ENCODE data around the gene UCP2. TPM values are rescaled to one million over a fixed set of nuclear protein-coding genes. Genes with fewer than 3 reads are reported as not detected.

Gene UCP2
- total RNA-seq, 2 donors from 2014 or later = 42.0 to 57.7 TPM

DNA sequence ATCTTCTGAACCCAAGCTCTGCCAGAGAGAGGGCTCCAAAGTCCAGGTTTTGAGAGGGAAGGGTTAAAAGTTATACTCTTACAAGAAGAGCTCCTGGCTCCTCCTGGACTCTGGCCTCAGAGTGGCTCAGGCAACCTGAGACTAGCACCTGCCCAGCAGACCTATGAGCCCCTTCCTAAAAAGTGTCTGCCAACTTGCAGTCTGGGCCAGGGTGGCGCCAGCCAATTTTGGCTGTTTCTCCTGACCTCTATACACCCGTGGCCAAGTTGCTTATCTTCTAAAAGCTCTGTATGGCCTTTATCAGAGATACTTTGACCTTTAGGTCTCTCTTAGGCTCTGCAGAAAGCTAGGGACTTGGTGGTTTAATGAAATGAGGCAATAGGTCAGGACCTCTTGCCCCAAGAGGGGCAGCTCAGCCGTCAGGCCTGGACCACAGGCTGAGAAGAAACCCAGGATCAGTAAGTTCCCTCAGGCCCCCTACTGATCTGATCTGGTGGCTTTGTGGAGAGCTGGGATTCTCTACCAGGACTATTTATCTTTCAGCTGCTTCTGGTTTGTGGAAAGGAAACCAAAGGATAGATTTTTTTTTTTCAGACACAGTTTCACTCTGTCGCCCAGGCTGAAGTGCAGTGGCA, 36.6 kb upstream of the UCP2 start:
- no peaks in the 10 kb centered on the region for H3K9me3 ChIP-seq
- H3K4me3 ChIP-seq = no peak overlapping the region
- H3K36me3 ChIP-seq = no peaks in the 10 kb centered on the region
- H3K27me3 ChIP-seq (replicated peaks; ENCODE audit: insufficient read depth) = no peaks in the 10 kb centered on the region
- no peak for ATAC-seq (ENCODE audit: insufficient number of reproducible peaks, low FRiP score, low read depth)
- DNase-seq (ENCODE audit: low spot score) = no peak
- peaks cover 10 to 26% of the 10 kb centered on the region in 2 donors for H3K4me1 ChIP-seq (ENCODE audit: control insufficient read depth in 1 of 2, low read depth in 2 of 2)
- TF ChIP-seq, protein P1, sequence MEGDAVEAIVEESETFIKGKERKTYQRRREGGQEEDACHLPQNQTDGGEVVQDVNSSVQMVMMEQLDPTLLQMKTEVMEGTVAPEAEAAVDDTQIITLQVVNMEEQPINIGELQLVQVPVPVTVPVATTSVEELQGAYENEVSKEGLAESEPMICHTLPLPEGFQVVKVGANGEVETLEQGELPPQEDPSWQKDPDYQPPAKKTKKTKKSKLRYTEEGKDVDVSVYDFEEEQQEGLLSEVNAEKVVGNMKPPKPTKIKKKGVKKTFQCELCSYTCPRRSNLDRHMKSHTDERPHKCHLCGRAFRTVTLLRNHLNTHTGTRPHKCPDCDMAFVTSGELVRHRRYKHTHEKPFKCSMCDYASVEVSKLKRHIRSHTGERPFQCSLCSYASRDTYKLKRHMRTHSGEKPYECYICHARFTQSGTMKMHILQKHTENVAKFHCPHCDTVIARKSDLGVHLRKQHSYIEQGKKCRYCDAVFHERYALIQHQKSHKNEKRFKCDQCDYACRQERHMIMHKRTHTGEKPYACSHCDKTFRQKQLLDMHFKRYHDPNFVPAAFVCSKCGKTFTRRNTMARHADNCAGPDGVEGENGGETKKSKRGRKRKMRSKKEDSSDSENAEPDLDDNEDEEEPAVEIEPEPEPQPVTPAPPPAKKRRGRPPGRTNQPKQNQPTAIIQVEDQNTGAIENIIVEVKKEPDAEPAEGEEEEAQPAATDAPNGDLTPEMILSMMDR (IDR thresholded peaks at IDR 0.05) = no peak
- H3K27ac ChIP-seq = peak overlapping the region; percentile 65 to 73

DNA sequence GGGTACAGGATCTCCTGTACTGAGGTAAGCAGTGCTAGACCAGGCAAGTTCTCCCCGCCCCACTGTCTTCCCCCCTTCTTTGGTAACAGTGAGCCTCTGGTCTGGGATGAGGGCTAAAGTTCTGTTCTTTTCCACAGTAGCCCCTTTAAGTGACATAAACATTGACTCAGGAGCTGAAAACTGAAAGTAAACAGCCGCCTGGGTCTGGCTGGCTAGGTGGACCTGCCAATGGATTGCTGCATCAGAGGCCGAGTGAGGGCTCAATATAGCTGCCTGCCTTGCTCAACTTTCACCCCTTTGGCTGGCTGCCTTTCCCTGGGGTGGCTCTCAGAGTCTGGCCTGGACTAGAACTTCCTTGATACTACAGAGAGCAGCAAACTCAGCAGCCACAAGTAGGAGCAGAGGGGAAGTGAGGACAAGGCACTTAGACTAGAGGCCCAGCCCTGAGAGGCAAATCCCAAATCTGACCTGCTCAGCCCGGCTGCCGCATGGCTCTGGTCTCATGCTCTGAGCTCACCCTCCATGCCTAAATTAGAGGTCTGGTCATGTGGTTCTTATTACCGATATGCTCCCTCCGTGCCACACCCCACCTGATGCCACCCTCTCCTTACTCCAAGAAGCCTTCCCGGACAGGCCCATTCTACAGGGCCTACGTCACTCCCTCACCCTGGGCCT, 35.8 kb upstream of the UCP2 start:
- H3K9me3 ChIP-seq = no peaks in the 10 kb centered on the region
- no peak overlapping the region for H3K4me3 ChIP-seq
- H3K4me1 ChIP-seq (ENCODE audit: control insufficient read depth in 1 of 2, low read depth in 2 of 2) = peaks cover 10 to 26% of the 10 kb centered on the region in 2 donors
- H3K27me3 ChIP-seq (replicated peaks; ENCODE audit: insufficient read depth) = no peaks in the 10 kb centered on the region
- ATAC-seq (ENCODE audit: insufficient number of reproducible peaks, low FRiP score, low read depth) = peak; percentile 46
- TF ChIP-seq, protein P1 (IDR thresholded peaks at IDR 0.05) = no peak
- peak overlapping the region; percentile 65 to 73 for H3K27ac ChIP-seq
- peak; percentile 65 for DNase-seq (ENCODE audit: low spot score)
- H3K36me3 ChIP-seq = no peaks in the 10 kb centered on the region

DNA sequence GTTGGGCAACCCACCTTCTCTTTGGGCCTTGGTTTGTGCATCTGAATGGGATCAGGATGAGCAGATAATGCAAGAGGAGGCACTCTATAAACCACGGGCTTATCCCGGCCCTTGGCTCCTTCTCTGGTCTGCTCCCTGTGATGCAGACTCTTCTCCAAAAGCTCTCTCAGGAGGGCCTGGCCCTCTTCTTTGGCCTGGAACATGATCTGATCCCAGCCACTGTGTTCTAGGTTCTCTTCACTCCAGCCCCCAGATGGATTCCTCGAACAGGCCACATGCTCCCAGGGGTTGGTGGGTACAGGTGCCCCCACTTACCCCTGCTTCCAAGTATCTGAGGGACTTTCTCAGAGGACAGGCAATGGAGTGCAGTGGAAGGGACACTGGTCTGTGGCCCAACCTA, 35.0 kb upstream of the UCP2 start:
- ATAC-seq (ENCODE audit: insufficient number of reproducible peaks, low FRiP score, low read depth) (no peak), DNase-seq (ENCODE audit: low spot score) (no peak)
- Histone ChIP-seq H3K36me3 (no peaks in the 10 kb centered on the region), H3K27me3 (replicated peaks; ENCODE audit: insufficient read depth) (no peaks in the 10 kb centered on the region), H3K4me3 (no peak overlapping the region), H3K9me3 (no peaks in the 10 kb centered on the region), H3K27ac (peak overlapping the region in 1 of 2 donors; percentile 64), H3K4me1 (ENCODE audit: control insufficient read depth in 1 of 2, low read depth in 2 of 2) (peaks cover 10 to 26% of the 10 kb centered on the region in 2 donors)
- TF ChIP-seq, protein P1 (IDR thresholded peaks at IDR 0.05) = no peak

DNA sequence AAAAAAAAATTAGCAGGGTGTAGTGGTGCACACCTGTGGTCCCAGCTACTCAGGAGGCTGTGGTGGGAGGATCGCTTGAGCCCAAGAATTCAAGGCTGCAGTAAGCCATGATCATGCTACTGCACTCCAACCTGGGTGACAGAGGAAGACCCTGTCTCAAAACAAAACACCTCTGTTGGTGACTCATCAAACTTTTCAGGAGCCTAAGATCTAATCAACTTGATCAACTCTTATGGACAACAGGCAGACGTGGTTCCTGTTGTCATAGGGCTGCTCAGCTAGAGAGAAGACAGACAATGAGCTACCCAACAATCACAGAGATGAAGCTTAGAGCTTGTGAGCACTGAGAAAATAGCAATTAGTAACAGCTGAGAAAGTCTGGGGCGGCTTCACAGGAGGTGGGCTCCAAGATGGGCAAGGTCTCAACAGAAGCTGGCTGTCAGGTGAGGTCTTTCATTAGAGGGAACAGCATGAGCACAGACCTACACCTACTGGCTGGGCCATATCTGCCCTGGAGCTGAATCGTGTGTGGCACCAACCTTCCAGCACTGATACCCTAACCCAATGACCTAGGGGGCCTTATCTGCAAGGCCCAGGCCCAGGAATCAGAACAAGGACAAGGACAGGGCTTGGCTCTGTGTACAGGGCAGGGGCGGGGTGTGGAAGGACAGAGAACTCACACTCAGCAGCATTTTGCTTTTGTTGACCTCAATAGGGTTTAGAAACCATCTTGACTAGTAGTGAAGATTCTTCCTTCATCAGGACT, 33.5 kb upstream of the UCP2 start:
- ATAC-seq (ENCODE audit: insufficient number of reproducible peaks, low FRiP score, low read depth) (no peak), DNase-seq (ENCODE audit: low spot score) (no peak)
- no peak overlapping the region for H3K4me3 ChIP-seq
- H3K27me3 ChIP-seq (replicated peaks; ENCODE audit: insufficient read depth) = no peaks in the 10 kb centered on the region
- H3K9me3 ChIP-seq = no peaks in the 10 kb centered on the region
- peaks cover 10 to 26% of the 10 kb centered on the region in 2 donors for H3K4me1 ChIP-seq (ENCODE audit: control insufficient read depth in 1 of 2, low read depth in 2 of 2)
- no peak overlapping the region for H3K27ac ChIP-seq
- H3K36me3 ChIP-seq = no peaks in the 10 kb centered on the region
- TF ChIP-seq, protein P1 (IDR thresholded peaks at IDR 0.05) = no peak

DNA sequence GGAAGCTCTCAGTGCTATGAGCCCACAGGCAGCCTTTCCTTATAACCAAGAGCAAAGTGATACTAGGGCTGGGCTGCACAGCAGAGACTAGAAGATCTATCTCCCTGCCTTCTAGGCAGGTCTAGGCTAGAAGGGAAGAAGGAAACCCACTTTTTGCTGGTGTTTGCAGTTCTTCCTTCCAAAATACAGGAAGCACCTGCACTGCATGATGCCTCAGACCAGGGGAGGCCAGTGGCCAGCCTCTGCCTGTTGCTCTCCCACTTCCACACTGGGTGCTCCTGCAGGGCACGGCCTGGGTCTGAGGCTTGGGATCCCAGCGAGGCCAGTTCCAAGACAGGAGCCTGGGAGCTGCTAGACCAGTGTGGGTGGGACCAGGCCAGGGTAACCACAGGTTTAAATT, 32.2 kb upstream of the UCP2 start:
- peaks cover 10 to 22% of the 10 kb centered on the region in 2 donors for H3K4me1 ChIP-seq (ENCODE audit: control insufficient read depth in 1 of 2, low read depth in 2 of 2)
- ATAC-seq (ENCODE audit: insufficient number of reproducible peaks, low FRiP score, low read depth) (no peak), DNase-seq (ENCODE audit: low spot score) (no peak)
- H3K4me3 ChIP-seq = no peak overlapping the region
- TF ChIP-seq, protein P1 (IDR thresholded peaks at IDR 0.05) = no peak
- no peak overlapping the region for H3K27ac ChIP-seq
- no peaks in the 10 kb centered on the region for H3K9me3 ChIP-seq
- H3K36me3 ChIP-seq = no peaks in the 10 kb centered on the region
- no peaks in the 10 kb centered on the region for H3K27me3 ChIP-seq (replicated peaks; ENCODE audit: insufficient read depth)
